Anterior cingulate cortex (tissue), 58 donors: ENCODE data around the gene WSCD1.

Experiments used
- DNase-seq, 58 donors: peaks; one replicate each; lab custom pipeline; 2025; lab: John Stamatoyannopoulos, UW

Gene WSCD1

GRCh38 chr17:6104956-6105648, 34.9 kb downstream of the WSCD1 start:
- no peak for DNase-seq

GRCh38 chr17:6105649-6106007, 35.4 kb downstream of the WSCD1 start:
- DNase-seq, result no peak

- no peak for DNase-seq
These were observed 36.0 kb downstream of the WSCD1 start for GRCh38 chr17:6106212-6106611.

DNA sequence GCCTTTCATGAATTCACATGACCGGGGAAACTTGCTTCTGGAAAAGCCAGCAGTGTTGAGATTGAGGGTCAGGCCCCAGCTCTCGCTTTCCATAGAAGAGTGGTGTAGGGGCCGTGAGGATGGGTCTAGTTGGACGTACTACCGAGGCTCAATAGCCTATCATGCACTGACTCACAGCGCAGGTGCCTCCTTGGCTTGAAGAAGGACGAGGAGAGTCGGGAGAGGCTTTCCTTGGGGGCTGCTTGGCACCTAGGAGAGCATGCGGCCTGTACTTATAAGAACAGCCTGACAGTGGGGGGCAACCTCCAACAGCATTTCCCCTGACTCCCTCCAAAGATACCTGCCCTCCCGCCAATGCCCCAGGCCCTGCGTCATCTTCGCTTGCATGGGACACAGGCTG, 37.6 kb downstream of the WSCD1 start:
- no peak for DNase-seq

- DNase-seq, result no peak
These were observed 38.2 kb downstream of the WSCD1 start for GRCh38 chr17:6108382-6108781.

DNA sequence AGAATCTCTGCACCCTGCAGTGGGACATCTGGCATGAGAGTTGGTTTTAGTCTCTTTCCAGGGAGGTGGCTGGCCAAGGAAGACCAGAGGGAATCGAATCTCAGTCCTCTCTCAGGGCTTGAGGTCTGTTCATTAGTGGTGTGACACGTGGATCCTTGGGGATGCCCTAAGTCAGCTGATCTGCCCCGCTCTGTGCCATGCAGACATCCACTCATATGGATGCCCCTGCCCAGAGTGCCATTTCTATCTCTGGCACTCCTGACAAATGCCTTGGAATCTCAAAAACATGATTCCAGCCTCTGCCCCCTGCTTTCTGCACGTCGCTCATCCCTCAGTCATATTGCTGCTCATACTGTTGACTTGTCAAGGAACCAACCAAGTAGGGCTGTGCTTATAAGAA, 38.8 kb downstream of the WSCD1 start:
- no peak for DNase-seq

GRCh38 chr17:6109536-6109935, 39.4 kb downstream of the WSCD1 start:
- DNase-seq, result no peak

DNA sequence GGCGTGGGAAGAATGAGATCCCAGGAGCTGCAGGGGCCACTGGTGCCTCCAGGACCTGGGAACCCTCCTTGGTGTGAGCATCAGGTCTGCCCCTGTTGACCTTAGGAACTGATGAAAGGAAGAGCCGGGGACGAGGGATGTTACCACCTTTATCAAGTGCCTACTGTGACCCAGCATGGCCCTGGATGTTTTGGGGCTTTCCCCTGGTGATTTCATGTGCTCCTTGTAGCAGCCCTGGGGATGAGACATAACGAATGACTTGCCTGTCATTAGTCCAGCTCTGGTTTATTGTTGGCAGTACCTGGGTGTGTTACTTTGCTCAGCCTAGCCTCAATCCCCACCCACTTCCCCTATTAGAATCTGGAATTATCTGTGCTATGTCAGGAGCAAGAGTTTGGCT, 39.9 kb downstream of the WSCD1 start:
- no peak for DNase-seq

DNA sequence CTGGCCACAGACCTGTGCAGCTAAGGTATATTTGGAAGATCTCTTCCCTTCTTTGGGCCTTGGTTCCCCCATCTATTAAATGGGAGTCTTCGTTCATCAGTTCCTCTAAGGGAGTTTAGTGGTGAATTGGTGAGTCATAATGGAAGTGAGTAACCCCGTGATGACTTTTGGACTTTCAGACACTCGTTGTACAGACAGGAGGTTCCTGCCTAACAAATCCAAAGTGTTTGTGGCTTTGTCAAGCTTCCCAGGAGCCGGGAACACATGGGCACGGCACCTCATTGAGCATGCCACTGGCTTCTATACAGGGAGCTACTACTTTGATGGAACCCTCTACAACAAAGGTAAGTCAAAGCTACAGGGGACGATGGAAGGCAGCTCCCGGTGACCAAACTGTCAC, 40.4 kb downstream of the WSCD1 start:
- no peak for DNase-seq

- no peak for DNase-seq
These were observed 50.2 kb downstream of the WSCD1 start for GRCh38 chr17:6120351-6120750.

GRCh38 chr17:6124856-6125255, 54.7 kb downstream of the WSCD1 start:
- DNase-seq, result no peak

- DNase-seq, result no peak
These were observed 56.6 kb downstream of the WSCD1 start for GRCh38 chr17:6126768-6127167.

GRCh38 chr17:6134721-6135120, 64.5 kb downstream of the WSCD1 start:
- no peak for DNase-seq

DNA sequence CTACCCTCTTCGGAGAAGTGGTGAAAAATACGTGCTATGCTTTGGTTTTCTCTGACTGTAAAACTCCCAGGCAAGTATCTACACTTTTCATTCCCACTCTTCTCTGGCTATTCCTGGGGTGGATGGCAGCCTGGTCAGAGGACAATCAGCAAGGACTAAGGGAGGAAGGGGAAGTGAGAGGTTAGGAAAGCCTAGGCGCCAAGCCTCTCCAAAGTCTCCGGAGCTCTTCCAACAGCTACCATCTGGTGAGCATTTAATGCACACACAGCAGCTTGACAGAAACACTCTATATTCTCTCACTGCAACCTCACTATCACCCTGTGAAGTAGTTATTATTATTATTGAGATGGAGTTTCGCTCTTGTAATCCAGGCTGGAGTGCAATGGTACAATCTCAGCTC, 65.1 kb downstream of the WSCD1 start:
- DNase-seq, result no peak

- no peak for DNase-seq
These were observed 65.8 kb downstream of the WSCD1 start for GRCh38 chr17:6135996-6136395.

DNA sequence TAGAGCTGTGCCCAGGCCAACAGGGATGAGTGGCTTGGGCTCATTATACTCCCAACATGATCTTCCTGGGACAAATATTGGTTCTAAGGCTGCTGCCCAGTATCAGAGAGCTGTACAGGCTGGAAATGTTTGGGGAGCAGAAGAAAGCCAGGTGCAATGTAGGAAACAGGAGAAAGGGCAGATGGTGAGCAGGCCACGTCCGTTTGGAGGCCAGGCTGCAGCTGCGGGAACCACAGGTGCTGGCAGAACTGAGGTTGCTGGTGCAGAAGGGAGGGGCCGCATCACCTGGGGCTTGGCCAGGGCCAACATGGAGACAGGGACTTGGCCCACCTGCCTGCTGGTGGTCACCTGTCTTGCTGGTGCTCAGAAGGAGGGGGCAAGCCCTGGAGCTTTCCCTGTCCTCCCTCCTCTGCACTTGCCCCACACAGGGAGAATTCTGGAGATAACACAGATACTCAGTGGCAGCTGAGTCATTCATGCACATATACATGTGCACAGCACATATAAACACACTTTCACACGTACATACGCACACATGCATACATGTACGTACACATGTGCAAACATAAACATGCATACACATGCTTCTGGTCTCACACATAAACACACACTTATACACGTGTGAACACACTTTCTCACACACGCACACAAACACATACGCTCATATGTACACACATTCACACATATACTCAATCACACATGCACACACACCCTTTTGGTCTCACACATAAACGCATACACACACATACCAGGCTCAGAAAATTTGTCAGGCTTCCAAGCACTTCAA, 67.7 kb downstream of the WSCD1 start:
- DNase-seq, result no peak

- DNase-seq, result no peak
These were observed 68.7 kb downstream of the WSCD1 start for GRCh38 chr17:6138761-6139446.

DNA sequence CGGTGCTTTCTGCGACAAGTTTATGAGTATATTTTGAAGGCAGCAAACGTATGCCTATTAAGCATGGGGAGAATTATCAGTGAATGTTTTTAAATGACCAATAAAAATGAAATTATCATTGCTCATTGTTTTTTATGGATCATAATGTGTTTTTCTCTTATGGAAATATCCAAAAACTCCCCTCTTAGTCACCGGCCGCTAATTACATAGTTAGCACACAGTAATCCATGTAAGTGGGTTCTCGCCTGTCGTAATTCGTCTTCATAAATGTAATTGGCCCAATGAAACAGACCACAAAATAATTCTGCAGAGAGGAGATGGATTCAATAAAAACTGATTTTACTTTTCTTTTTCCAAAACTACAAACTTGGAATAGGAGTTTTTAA, 69.3 kb downstream of the WSCD1 start:
- DNase-seq, result no peak

GRCh38 chr17:6140188-6140587, 70.0 kb downstream of the WSCD1 start:
- no peak for DNase-seq

GRCh38 chr17:6140728-6141330, 70.7 kb downstream of the WSCD1 start:
- DNase-seq, result no peak

DNA sequence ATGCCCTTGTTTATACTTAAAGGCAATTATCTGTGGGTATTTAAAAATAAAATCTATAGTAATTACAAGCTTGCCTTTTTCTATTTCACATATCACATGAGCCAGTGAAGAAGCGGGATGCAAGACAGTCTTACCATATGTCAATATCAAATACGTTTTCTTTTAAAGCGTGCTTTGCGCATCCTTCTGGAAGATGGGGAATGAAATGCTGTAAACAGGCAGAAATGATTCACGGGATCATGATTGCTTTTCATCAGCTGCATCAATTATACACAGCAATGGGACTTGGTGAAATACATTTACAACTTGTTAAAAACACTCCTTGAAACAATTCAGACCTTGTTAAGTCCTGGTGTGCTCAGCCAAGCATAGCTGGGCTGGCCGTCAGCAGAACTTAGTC, 72.5 kb downstream of the WSCD1 start:
- DNase-seq, result no peak
